GM11168 (cell line): Measurements from ENCODE around the gene SDS.
"Not testable (repeated sequence)": the region's sequence is repeated elsewhere in the genome, so short reads cannot be mapped to it uniquely, and the experiment has no call there.

ENCODE experiments used
- in situ Hi-C: fragments of 300-500 bp; cut with MboI; formaldehyde crosslinking; loops from one replicate; pipeline ENCODE4 v1.12.0; 2022; ENCODE audit warnings: low sequenced_read_pairs; ENCODE audit not compliant: unreplicated experiment

Gene SDS

GRCh38 chr12:113359939-113360748, 43.5 kb downstream of the SDS start:
- in situ Hi-C loops = no loop called here

GRCh38 chr12:113359133-113359938, 44.4 kb downstream of the SDS start:
- in situ Hi-C loops = no loop called here

GRCh38 chr12:113358381-113359132, 45.1 kb downstream of the SDS start, which contains the start of gene PLBD2:
TSS of gene PLBD2 (plus strand) at chr12:113358587. CDS start at chr12:113358601, 14 bp downstream.
- in situ Hi-C loops = no loop called here

GRCh38 chr12:113354192-113354591, 49.5 kb downstream of the SDS start:
- in situ Hi-C loops = not testable (repeated sequence)

- in situ Hi-C loops = no loop called here
Observed at GRCh38 chr12:113351089-113351488, 52.6 kb downstream of the SDS start.

- in situ Hi-C loops = no loop called here
Observed at GRCh38 chr12:113348849-113349536, 54.7 kb downstream of the SDS start.

- in situ Hi-C loops = no loop called here
Observed at GRCh38 chr12:113347892-113348291, 55.8 kb downstream of the SDS start.

- in situ Hi-C loops = no loop called here
Observed at GRCh38 chr12:113347107-113347506, 56.6 kb downstream of the SDS start.

- in situ Hi-C loops = no loop called here
Observed at GRCh38 chr12:113346353-113346752, 57.3 kb downstream of the SDS start.

GRCh38 chr12:113345318-113345717, 58.4 kb downstream of the SDS start:
- in situ Hi-C loops = no loop called here
